ENCODE measurements around the gene GYS1.
"Not testable (repeated sequence)": the region's sequence is repeated elsewhere in the genome, so short reads cannot be mapped to it uniquely, and the experiment has no call there.

GYS1 gene

DNA sequence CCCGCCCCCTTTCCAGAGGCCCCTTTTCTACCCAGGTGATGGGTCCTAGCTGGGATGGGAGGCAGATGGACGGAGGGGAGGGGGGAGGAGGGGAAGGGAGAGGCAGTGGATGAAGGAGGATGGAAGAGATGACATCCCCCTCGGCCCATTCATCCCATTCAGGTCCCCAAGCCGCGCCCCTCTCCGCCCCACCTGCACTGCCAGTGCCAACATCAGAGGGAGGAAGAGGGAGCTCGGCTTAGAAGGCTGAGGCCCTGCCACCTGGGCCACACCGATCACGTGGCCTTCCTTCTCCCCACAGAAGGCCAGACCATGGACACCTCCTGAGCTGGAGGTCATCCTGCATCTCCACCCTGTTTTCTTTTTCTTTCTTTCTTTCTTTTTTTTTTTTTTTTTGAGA, 35.6 kb upstream of the GYS1 start:
- H3K36me3 ChIP-seq (ENCODE audit: control insufficient read depth, insufficient read depth, low read length); H3K27me3 ChIP-seq (ENCODE audit: control insufficient read depth, insufficient read depth, low read length, poor library complexity, severe bottlenecking); H3K9me3 ChIP-seq (ENCODE audit: control insufficient read depth, low read length); H3K4me1 ChIP-seq (ENCODE audit: control insufficient read depth, insufficient read depth, low read length); H3K4me3 ChIP-seq (ENCODE audit: insufficient read depth, low read depth, low read length); H3K27ac ChIP-seq (ENCODE audit: insufficient read depth, low read depth, low read length, poor library complexity, severe bottlenecking): not testable (repeated sequence)
- WGBS, 2 experiments, result 85 to 88% methylated on average over 8 of the region's 9 CpGs

DNA sequence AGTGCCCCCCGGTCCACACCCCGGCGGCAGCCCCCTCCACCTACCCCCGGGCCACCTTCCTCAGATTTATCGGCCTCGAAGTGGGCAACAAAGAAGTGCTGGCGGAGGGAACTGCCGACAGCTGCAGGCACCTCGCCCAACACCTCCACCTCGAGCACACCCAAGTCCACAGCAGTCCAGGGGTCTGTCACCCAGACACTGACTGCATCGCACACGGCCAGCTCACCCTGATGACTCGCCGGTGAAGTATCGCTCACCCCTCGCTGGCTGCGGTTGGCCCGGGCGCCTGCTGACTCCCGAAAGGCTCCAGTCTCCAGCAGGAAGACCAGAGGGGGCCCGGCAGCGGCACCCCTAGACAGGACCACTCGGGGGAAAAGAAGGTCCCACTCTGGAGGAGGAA, 32.5 kb upstream of the GYS1 start:
- H3K27ac ChIP-seq (ENCODE audit: insufficient read depth, low read depth, low read length, poor library complexity, severe bottlenecking); H3K36me3 ChIP-seq (ENCODE audit: control insufficient read depth, insufficient read depth, low read length); H3K27me3 ChIP-seq (ENCODE audit: control insufficient read depth, insufficient read depth, low read length, poor library complexity, severe bottlenecking); H3K9me3 ChIP-seq (ENCODE audit: control insufficient read depth, low read length); H3K4me3 ChIP-seq (ENCODE audit: insufficient read depth, low read depth, low read length); H3K4me1 ChIP-seq (ENCODE audit: control insufficient read depth, insufficient read depth, low read length): not testable (repeated sequence)
- WGBS, 2 experiments, result 88% methylated on average over 23 of the region's 23 CpGs

DNA sequence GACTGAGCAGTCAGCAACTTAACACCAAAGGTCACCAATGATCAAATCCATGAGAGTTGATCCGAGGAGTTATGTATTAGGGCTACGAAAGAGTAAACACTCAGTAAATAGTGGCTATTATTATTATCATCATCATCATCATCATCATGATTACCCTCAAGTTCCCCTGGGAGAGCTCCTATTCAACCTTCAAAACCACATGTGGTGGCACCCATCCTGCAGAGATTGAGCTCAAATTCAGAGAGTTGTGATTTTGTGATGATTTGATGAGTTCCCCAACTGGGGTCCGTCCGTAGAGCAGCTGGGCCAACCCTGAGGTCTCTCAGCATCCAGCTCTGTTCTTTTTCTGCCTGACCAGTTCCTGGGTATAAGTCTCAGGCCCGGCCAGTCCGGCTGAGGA, 32.0 kb upstream of the GYS1 start:
- H3K4me1 ChIP-seq (ENCODE audit: control insufficient read depth, insufficient read depth, low read length); H3K36me3 ChIP-seq (ENCODE audit: control insufficient read depth, insufficient read depth, low read length); H3K27me3 ChIP-seq (ENCODE audit: control insufficient read depth, insufficient read depth, low read length, poor library complexity, severe bottlenecking); H3K27ac ChIP-seq (ENCODE audit: insufficient read depth, low read depth, low read length, poor library complexity, severe bottlenecking); H3K4me3 ChIP-seq (ENCODE audit: insufficient read depth, low read depth, low read length); H3K9me3 ChIP-seq (ENCODE audit: control insufficient read depth, low read length): not testable (repeated sequence)
- WGBS, 2 experiments, result 100% methylated on average over 1 of the region's 6 CpGs; no CpG with 5 or more reads in 1 of the 2 experiments

DNA sequence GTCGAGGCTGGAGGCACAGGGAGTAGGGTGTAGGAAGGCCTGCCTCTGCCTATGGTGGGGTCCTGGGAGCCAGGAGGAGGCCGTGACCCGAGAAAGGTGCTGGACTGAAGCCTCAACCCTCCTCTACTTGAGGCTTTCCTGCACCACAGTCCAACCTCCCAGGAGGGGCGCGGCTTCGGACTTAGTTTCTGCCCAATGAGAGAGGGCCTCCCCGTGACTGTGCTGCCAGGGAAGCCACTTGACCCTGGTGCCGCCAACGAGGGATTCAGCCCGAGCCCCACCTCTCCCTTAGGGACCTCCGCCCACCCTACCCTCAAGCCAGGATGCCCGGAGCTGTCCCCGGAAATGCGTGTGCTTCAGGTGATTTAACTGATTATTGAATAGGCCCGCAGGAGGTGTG, 31.1 kb upstream of the GYS1 start, which contains the start of gene CGB3:
CGB3 (minus strand) TSS at position 101 of the 400 bp plus-strand sequence. CDS start 362 bp downstream, outside the sequence.
- H3K9me3 ChIP-seq (ENCODE audit: control insufficient read depth, low read length); H3K27ac ChIP-seq (ENCODE audit: insufficient read depth, low read depth, low read length, poor library complexity, severe bottlenecking); H3K36me3 ChIP-seq (ENCODE audit: control insufficient read depth, insufficient read depth, low read length); H3K4me1 ChIP-seq (ENCODE audit: control insufficient read depth, insufficient read depth, low read length); H3K4me3 ChIP-seq (ENCODE audit: insufficient read depth, low read depth, low read length); H3K27me3 ChIP-seq (ENCODE audit: control insufficient read depth, insufficient read depth, low read length, poor library complexity, severe bottlenecking): not testable (repeated sequence)
- WGBS, 2 experiments, result 74 to 79% methylated on average over 12 to 13 of the region's 15 CpGs

DNA sequence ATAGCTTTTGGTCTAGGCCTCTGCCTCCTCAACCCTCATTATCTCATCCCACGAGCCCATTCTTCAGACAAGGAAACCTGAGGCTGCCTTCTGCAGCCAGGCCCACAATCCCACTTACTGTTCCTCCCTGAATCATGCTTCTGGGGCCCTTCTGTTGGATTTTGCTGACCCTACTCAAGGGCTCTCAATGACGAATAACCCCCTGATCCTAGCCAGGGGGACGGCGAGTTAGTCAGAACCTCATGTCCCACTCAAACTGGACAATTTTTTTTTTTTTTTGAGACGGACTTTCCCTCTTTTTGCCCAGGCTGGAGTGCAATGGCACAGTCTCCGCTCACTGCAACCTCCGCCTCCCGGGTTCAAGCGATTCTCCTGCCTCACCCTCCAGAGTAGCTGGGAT, 29.0 kb upstream of the GYS1 start:
- Histone ChIP-seq H3K27ac (ENCODE audit: insufficient read depth, low read depth, low read length, poor library complexity, severe bottlenecking) (no peak overlapping the region), H3K4me1 (ENCODE audit: control insufficient read depth, insufficient read depth, low read length) (no peaks in the 10 kb centered on the region), H3K36me3 (ENCODE audit: control insufficient read depth, insufficient read depth, low read length) (no peaks in the 10 kb centered on the region), H3K9me3 (ENCODE audit: control insufficient read depth, low read length) (no peaks in the 10 kb centered on the region), H3K4me3 (ENCODE audit: insufficient read depth, low read depth, low read length) (no peak overlapping the region), H3K27me3 (ENCODE audit: control insufficient read depth, insufficient read depth, low read length, poor library complexity, severe bottlenecking) (peaks cover 29% of the 10 kb centered on the region)
- WGBS, 2 experiments, result 89 to 92% methylated on average over 9 of the region's 9 CpGs

DNA sequence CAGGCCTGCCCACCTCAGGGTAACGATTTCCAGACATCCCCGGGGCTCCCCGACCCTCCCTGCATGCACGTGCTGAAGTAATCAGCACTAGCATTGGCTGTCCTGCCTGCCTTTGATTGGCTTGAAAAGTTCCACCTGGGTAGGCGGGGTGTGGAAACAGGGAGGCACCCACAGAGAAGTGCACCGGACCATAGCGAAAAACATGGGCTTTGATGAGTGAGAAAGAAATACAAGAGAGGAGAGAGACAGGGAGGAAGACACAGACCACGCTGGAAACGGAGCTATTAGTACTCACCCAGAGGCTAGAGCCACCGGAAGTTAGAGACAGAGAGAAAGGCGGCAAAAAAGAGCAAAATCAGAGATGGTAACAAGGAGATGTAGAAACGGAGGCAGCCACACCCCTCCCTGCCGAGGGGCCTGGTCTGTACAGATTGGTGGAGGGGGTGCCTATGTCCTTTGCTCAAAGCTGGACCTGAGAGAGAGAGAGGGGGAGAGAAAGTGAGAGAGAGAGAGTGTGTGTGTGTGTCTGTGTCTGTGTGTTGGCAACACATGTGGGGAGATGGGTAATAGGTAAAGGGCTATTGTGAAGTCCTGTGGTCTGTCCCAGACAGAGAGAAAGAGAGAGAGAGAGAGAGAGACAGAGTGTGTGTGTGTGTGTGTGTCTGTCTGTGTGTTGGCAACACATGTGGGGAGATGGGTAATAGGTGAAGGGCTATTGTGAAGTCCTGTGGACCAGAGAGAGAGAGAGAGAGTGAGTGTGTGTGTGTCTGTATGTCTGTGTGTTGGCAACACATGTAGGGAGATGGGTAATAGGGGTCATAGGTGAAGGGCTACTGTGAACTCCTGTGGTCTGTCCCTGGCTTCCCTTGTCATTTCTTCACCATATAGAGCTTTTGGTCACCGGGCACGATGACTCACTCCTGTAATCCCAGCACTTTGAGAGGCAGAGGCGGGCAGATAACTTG, 28.1 kb upstream of the GYS1 start:
- Histone ChIP-seq H3K27ac (ENCODE audit: insufficient read depth, low read depth, low read length, poor library complexity, severe bottlenecking) (no peak overlapping the region), H3K36me3 (ENCODE audit: control insufficient read depth, insufficient read depth, low read length) (no peaks in the 10 kb centered on the region), H3K27me3 (ENCODE audit: control insufficient read depth, insufficient read depth, low read length, poor library complexity, severe bottlenecking) (peaks cover 29% of the 10 kb centered on the region), H3K9me3 (ENCODE audit: control insufficient read depth, low read length) (no peaks in the 10 kb centered on the region), H3K4me3 (ENCODE audit: insufficient read depth, low read depth, low read length) (no peak overlapping the region), H3K4me1 (ENCODE audit: control insufficient read depth, insufficient read depth, low read length) (no peaks in the 10 kb centered on the region)
- WGBS, 2 experiments, result 67 to 68% methylated on average over 16 of the region's 16 CpGs

DNA sequence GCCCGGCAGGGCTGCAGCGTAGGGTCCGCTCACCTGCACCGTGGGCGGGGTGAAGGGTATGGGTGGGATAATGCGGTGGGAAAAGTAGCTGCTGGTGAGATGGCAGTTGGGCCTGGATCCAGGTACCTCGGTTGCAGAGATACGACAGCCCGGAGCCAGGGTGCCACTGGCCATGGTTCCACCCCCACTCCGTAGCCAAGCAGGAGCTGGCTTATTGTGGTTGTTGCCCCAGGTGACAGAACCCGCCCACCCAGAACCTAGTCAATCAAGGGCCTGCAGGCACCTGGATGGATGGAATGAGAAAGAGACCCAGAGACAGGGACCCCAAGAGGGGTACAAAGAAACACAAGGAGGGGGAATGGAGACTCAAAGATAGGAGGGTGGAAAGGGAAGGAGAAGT, 27.2 kb upstream of the GYS1 start:
- H3K9me3 ChIP-seq (ENCODE audit: control insufficient read depth, low read length), result no peaks in the 10 kb centered on the region
- no peak overlapping the region for H3K4me3 ChIP-seq (ENCODE audit: insufficient read depth, low read depth, low read length)
- H3K36me3 ChIP-seq (ENCODE audit: control insufficient read depth, insufficient read depth, low read length), result no peaks in the 10 kb centered on the region
- H3K27ac ChIP-seq (ENCODE audit: insufficient read depth, low read depth, low read length, poor library complexity, severe bottlenecking), result no peak overlapping the region
- H3K27me3 ChIP-seq (ENCODE audit: control insufficient read depth, insufficient read depth, low read length, poor library complexity, severe bottlenecking), result peaks cover 29% of the 10 kb centered on the region
- 83 to 86% methylated on average over 11 of the region's 11 CpGs for WGBS, 2 experiments
- no peaks in the 10 kb centered on the region for H3K4me1 ChIP-seq (ENCODE audit: control insufficient read depth, insufficient read depth, low read length)

DNA sequence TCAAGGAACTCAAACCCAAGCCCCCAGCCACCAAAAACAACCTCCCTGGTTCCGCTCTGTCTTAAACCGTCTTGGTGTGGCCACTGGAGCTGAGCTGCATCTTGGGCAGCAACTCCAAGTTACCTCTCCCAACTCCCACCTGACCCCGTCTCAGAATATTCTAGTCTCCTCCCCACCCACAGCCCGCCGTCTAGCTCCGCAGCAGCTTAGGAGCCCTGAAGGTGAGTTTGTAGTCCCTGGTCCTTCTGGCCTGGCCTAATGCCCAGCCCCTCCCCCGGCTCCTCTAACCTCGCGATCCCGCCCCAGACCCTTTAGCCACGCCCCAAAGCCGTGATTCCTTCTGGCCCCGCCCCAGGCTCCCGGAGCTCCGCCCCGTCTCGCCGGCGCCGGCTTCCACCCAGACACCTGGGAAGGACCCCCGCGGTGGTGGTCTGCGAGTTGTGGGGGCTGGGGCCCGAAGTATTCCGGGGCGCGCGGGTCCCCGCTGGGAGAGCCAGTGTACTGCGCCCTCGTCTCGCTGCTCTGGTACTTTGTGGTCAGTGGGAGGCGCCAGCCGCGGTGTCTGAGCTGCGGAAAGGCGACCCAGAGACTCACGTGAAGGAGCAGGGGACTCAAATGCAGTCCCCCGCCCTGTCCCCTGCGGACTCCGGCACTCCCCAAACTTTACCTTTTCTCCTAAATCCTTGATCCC, 26.3 kb upstream of the GYS1 start:
- H3K27me3 ChIP-seq (ENCODE audit: control insufficient read depth, insufficient read depth, low read length, poor library complexity, severe bottlenecking), result peaks cover 29% of the 10 kb centered on the region
- no peak overlapping the region for H3K27ac ChIP-seq (ENCODE audit: insufficient read depth, low read depth, low read length, poor library complexity, severe bottlenecking)
- no peaks in the 10 kb centered on the region for H3K36me3 ChIP-seq (ENCODE audit: control insufficient read depth, insufficient read depth, low read length)
- 72% methylated on average over 41 of the region's 41 CpGs for WGBS, 2 experiments
- no peaks in the 10 kb centered on the region for H3K9me3 ChIP-seq (ENCODE audit: control insufficient read depth, low read length)
- H3K4me1 ChIP-seq (ENCODE audit: control insufficient read depth, insufficient read depth, low read length), result no peaks in the 10 kb centered on the region
- no peak overlapping the region for H3K4me3 ChIP-seq (ENCODE audit: insufficient read depth, low read depth, low read length)

DNA sequence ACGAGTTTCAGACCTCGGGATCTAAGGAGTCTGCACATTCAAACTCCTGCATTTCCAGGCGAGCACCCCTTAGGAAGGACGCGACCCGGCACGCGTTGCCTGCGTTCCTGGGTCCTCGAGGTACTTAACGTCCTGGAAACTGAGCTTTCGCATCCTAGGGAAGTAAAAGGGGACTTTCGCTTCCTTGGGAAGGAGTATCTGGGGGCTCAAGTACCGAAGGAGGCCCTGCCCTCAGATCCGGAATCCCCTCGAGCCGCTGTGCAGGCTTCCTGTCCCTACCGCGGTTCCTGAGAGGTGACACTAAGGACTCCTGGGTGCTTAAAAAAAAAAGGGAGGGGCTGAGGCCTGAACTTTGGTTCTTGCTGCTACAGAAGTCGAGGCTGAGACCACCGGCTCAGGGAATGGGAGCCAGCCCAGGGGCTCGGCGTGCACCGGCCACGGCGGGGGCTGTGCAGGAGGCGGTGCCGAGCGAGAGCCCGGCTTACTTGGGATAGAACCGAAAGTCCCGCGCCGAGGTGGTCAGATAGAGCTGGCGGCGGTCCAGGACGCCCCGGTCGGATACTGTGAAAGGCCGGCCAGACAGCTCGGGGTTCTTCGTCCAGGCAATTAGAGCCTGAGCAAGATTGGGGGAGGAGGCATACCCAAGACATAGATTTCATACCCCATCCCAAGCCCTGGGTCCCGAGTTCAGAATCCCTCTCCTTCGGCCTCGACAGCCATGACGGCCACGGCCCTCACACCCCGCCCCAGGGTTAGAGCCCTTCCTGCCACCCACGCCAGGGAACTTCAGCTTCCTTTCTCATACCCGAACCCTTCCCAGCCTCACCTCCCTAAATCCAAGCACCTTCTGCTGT, 25.5 kb upstream of the GYS1 start:
- H3K27ac ChIP-seq (ENCODE audit: insufficient read depth, low read depth, low read length, poor library complexity, severe bottlenecking); H3K36me3 ChIP-seq (ENCODE audit: control insufficient read depth, insufficient read depth, low read length); H3K4me1 ChIP-seq (ENCODE audit: control insufficient read depth, insufficient read depth, low read length); H3K9me3 ChIP-seq (ENCODE audit: control insufficient read depth, low read length): not testable (repeated sequence)
- WGBS, 2 experiments, result 60 to 62% methylated on average over 50 of the region's 50 CpGs
- Histone ChIP-seq H3K27me3 (ENCODE audit: control insufficient read depth, insufficient read depth, low read length, poor library complexity, severe bottlenecking) (peaks cover 29% of the 10 kb centered on the region), H3K4me3 (ENCODE audit: insufficient read depth, low read depth, low read length) (peak overlapping the region; percentile 26)

Measured in ectodermal cell (in vitro differentiated cells).